Stimulated activated CD4-positive, alpha-beta T cell treated with anti-CD3 and anti-CD28 coated beads, Interleukin-1b, Interleukin-23, amount 100 ng/mL, for 24 hours (primary cell): Measurements from ENCODE around the gene CPEB1.
"Not testable (repeated sequence)": the region's sequence is repeated elsewhere in the genome, so short reads cannot be mapped to it uniquely, and the experiment has no call there.

Experiments used
- DNase-seq, 4 experiments: peaks; one replicate each; pipeline ENCODE4 v3.0.0-alpha.2; 2020; ENCODE audit warnings: low read depth in 4 of 4, low spot score in 1 of 4

CPEB1 gene

DNA sequence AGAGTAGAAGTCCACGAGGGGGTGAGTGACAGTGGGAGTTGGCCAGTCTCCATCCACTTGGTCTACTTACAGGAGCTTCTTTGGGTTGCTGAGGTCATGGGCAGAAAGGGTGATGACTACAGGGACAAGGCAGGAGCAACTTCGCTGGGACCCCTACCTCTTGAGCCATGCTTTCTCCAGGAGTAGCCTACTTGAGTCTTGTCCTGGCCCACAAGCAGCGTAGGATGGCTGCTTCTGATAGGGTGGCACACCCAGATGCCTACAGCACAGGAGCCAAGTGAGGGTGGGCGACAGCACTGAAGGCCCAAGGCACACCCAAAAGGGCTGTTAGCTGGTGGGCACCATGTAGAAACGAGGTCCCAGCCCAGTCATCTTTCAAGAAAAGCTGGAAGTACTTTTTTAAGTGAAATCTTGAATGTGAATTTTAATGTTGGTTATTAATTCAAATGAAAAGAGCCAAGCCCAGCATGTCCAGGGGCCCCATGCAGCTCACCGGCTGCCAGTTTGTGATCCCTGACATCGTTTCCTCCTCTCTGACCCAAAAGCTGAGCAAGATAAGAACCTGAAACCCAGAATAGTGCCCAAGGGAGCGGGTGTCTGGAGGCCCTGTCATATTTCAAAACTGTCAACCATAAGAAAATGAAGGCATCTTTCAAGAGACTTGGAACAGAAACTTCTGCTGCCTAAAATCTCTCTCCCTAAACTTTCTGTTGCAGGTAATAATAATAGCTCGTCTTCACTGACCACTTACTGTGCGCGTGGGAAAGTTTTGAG lies 2.2 kb upstream of the CPEB1 start:
- no peak for DNase-seq

DNA sequence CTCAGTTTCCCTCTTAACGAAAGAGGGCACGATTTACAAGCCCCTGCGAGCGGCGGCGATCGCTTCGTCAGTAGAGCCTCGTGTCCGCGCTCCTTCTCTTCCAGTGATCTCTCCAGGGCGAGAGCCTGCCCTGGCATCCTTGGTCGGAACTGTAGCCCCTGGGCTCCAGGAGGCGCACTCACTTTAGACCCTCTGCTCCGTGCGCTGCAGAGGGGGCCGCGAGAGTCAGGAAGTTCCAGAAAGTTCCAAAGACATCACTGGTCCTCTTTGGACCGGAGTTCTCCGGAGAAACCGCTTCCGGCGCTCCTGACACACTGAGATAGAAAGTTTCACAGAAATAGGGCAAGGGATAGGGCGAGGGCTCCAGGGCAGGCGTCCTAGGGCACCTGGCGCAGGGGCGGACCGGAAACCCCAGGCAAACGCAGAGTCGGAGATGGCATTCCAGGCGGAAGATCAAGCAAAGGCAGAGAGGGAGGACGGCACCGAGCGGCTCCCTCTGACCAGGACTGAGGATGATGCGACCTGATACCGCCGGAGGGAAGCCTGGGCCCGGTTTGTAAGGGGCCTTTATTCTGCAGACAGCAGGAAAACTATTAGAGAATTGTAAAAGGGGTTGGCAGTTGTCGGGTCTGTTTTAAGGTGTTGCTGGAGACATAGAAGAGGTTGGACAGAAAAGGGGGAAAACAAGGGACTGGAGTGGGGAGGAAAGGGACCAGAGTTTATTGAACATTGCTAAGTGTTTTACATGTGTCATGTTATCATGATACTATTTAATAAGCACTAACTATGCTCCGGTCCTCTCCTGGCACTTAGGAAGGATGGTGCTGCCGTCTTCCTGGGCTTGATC lies 1.3 kb upstream of the CPEB1 start:
- no peak for DNase-seq

- peak in 2 of 4 experiments; percentile 19 to 36 for DNase-seq
Measured at GRCh38 chr15:82647835-82648256, 683 bp upstream of the CPEB1 start.

GRCh38 chr15:82646250-82647044 lies 716 bp downstream of the CPEB1 start:
- DNase-seq = peak in 1 of 4 experiments; percentile 1

GRCh38 chr15:82644967-82645852 lies 2.0 kb downstream of the CPEB1 start:
- DNase-seq = not testable (repeated sequence)

GRCh38 chr15:82643992-82644391 lies 3.2 kb downstream of the CPEB1 start:
- DNase-seq = no peak

DNA sequence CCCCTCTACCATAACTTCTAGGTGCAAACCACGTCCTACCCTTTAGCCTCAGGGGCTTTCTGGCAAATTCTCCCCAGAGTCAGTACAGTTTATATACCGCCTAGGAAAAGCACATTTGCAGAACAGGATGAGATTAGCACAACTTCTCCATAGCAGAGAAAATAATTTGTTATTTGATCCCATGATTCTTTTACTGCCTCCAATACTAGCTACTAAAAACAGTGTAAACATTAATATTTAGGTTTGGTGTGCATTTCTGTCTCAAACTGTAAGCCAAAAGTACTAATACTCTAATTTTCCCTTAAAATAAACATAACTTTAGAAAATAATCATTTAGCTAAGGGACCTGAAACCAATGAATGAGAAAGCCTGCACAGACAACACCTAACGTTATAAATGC lies 4.5 kb downstream of the CPEB1 start:
- DNase-seq = no peak

GRCh38 chr15:82641129-82641798 lies 5.9 kb downstream of the CPEB1 start:
- DNase-seq = no peak

DNA sequence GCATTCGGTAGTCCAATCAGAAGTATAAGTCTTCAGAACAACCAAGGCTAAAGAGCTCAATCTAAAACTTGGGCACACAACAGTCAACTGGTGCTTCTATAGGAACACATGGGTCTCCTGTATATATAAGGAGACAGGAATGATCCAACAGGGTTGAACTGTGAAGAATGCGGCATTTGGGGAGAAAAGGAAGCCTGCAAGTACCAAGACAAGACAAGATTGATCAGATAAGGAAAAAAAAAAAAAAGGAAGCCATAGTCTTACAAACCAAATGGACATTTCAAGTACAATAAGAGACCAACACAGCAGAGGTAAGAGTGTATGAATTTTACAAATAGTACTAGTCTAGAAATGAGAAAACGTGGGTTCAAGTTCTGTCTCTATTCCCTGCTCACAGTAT lies 6.5 kb downstream of the CPEB1 start:
- DNase-seq = no peak

DNA sequence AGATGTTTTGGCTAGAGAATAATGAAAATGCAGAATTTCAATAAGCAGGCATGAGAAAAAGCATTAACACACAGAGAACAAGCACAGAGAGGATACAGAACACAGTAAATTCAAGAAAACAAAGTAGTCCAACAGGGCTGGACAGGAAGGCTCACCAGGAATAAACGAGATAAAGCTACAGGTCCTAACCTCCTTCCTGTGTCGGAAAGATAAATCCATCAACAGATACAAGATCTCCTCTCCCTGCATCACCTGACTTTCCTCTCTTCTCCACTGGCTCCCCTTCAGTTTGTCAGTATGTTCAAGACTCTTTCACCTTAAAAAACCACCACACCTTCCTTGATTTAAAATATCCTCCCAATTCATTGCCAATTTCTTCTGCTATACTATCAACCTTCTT lies 11.4 kb downstream of the CPEB1 start:
- DNase-seq = no peak

DNA sequence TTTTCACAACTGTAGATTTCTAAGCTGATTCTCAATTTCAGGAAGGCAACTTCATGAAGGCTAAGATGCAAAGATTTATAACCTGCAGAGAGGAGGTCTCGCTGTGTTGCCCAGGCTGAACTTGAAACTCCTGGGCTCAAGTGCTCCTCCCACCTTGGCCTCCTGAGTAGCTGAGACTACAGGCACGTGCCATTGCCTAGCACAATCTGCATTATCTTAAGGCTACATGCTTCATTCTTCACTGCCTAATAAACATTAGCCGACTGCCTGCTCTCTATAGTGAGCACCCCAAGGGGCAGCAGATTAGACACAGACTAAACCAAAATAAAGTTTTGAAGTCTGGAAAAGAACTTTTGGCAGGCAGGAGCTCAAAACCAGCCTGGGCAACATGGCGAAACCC lies 17.1 kb downstream of the CPEB1 start:
- DNase-seq = no peak

- DNase-seq = no peak
Measured at GRCh38 chr15:82625136-82625535, 22.0 kb downstream of the CPEB1 start.

GRCh38 chr15:82624438-82624837 lies 22.7 kb downstream of the CPEB1 start:
- DNase-seq = no peak

DNA sequence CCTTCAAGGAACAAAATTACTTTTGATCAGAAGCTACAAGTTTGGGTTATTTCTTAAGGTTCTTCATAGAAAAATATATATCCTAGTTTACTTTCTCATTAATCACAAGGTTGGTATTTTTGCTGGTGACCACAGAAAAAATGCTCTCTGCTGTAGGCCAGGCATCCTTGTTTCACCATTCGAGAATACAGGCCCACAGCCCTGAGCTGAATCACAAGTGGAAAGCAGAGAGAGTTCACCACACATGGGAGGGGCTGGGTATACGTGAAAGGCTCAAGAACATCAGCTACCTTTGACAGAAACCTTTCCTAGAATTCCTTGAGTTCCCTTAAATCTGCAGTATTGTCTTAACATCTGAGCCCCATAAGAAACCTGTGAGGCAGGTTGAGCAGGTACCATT lies 23.2 kb downstream of the CPEB1 start:
- DNase-seq = no peak

DNA sequence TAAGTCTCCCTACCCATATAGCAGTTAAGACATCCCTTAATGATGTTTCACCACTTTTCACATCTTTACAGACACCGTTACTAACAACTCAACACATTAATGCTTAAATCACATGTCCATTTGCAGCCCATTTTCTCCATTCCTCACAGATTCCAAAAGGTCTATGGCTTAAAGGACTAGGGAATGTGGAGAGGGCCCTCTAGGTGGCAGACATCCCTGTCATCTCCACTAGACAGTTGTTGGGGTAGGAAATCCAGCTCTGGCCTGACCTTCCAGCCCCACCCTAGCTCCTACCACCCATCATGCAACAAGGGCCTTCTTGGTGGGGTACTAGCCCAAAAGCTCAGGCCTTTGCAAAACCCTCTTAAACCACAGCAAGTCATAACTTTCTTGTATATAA lies 25.2 kb downstream of the CPEB1 start:
- DNase-seq = no peak

GRCh38 chr15:82613747-82614146 lies 33.4 kb downstream of the CPEB1 start:
- no peak for DNase-seq

DNA sequence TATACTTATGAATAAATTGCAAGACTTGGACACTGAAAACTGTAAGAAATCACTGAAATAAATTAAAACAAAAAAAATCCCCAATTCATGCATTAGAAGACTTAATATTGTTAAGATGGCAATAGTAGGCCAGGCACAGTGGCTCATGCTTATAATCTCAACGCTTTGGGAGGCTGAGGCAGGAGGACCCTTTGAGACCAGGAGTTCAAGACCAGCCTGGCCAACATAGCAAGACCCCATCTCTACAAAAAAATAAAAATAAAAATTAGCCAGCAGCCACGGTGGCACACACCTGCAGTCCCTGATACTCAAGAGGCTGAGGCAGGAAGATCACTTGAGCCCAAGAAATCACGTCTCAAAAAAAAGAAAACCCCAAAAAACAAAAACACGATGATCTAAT lies 35.8 kb downstream of the CPEB1 start:
- no peak for DNase-seq

DNA sequence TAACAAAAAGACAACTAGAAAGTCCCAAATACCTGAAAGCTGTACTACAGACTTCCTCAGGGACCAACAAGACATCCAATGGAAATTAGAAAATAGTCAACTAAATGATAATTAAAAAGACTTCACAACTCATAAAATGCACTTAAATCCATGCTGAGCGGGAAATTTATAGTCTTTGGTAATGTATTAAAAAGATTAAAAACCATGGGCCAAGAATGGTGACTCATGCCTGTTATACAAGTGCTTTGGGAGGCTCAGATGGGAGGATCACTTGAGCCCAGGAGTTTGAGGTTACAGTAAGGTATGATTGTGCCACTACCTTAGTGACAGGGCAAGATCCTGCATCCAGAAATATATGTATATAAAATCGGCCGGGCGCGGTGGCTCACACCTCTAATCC lies 45.0 kb downstream of the CPEB1 start:
- DNase-seq = no peak

GRCh38 chr15:82599862-82600261 lies 47.3 kb downstream of the CPEB1 start:
- DNase-seq = no peak

GRCh38 chr15:82597815-82598214 lies 49.3 kb downstream of the CPEB1 start:
- DNase-seq = no peak
